Measurements from ENCODE around the gene FHIT.

The FHIT gene

GRCh38 chr3:59845386-59845785 lies 1405.9 kb downstream of the FHIT start:
- H3K27ac Mint-ChIP-seq, result no peak overlapping the region
- ATAC-seq, result no peak

GRCh38 chr3:59843821-59844220 lies 1407.4 kb downstream of the FHIT start:
- ATAC-seq (no peak), DNase-seq (no peak)
- Mint-ChIP-seq H3K4me3 (no peak overlapping the region), H3K27ac (no peak overlapping the region), H3K4me1 (peaks cover 28% of the 10 kb centered on the region), H3K36me3 (ENCODE audit: low read depth) (peaks cover 4% of the 10 kb centered on the region), H3K27me3 (no peaks in the 10 kb centered on the region), H3K9me3 (peaks cover 10% of the 10 kb centered on the region)

More at GRCh38 chr3:59845386-59845785, 1405.9 kb downstream of the FHIT start:
- peaks cover 14% of the 10 kb centered on the region for H3K4me1 Mint-ChIP-seq
- peaks cover 10% of the 10 kb centered on the region for H3K9me3 Mint-ChIP-seq
- peaks cover 4% of the 10 kb centered on the region for H3K36me3 Mint-ChIP-seq (ENCODE audit: low read depth)
- no peak for DNase-seq
- no peaks in the 10 kb centered on the region for H3K27me3 Mint-ChIP-seq
- no peak overlapping the region for H3K4me3 Mint-ChIP-seq

DNA sequence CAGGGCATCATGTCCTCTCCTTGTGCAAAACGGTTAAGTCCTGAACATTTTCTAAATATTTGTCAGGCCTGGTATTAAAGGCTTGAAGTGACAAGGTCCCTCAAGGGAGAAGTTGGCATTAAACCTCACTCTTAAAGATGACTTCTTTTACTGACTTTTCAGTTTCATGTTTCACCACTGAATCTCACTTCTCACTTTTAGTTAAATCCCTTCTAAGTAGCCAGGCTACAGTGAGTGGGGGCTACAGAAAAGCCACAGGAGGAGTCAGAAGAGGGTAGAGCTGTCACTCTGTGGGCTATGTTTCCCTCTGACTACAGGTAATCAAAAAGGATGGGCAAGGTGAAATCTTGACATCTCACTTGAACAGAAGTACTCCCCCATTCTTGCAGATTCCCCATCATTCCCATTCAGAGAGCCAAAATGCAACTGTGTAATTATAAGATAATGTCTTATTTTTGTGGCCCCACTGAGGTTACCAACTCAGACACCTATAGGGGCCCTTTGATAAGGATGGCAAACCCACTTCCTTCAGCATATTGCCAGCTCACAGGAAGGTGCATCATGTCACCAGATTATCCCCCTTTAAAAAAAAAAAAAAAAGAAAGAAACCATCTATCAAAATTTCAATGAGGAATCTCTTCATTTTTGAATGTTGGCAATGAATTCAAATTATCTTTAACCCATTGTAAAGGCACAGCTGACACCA lies 1411.3 kb downstream of the FHIT start:
- Mint-ChIP-seq H3K27me3 (no peaks in the 10 kb centered on the region), H3K9me3 (peaks cover 6% of the 10 kb centered on the region), H3K4me1 (peaks cover 31% of the 10 kb centered on the region), H3K4me3 (peak overlapping the region; percentile 2), H3K36me3 (ENCODE audit: low read depth) (no peaks in the 10 kb centered on the region), H3K27ac (peak overlapping the region; percentile 38)
- ATAC-seq, result peak; percentile 96
- peak; percentile 18 for DNase-seq

DNA sequence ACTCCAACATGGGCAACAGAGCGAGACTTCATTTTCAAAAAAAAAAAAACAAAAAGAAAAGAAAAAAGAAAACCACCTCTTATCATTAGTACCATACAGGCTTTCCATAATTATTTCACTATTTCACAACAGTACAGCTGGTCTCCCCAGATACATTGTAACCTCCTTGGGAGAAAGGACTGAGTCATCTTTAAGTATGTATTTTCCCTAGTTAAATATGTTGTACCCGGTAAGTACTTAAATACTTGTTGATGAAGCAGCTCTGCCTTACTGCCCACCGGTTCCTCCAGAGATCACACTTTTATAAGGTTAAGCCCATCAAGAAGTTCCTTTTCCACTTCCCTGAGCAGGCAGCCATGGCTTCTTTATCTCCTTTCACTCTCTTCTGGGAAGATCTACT lies 1412.0 kb downstream of the FHIT start:
- peak overlapping the region; percentile 38 for H3K27ac Mint-ChIP-seq
- H3K9me3 Mint-ChIP-seq, result peaks cover 9% of the 10 kb centered on the region
- ATAC-seq, result no peak

GRCh38 chr3:59836531-59836930 lies 1414.7 kb downstream of the FHIT start:
- ATAC-seq (no peak), DNase-seq (no peak)
- Mint-ChIP-seq H3K27me3 (no peaks in the 10 kb centered on the region), H3K9me3 (peaks cover 12% of the 10 kb centered on the region), H3K4me3 (no peak overlapping the region), H3K27ac (no peak overlapping the region), H3K36me3 (ENCODE audit: low read depth) (no peaks in the 10 kb centered on the region), H3K4me1 (peaks cover 26% of the 10 kb centered on the region)

More for the DNA sequence above, 1412.0 kb downstream of the FHIT start:
- no peaks in the 10 kb centered on the region for H3K27me3 Mint-ChIP-seq
- peaks cover 31% of the 10 kb centered on the region for H3K4me1 Mint-ChIP-seq
- H3K4me3 Mint-ChIP-seq, result peak overlapping the region; percentile 2
- no peak for DNase-seq
- H3K36me3 Mint-ChIP-seq (ENCODE audit: low read depth), result no peaks in the 10 kb centered on the region

GRCh38 chr3:59832702-59833101 lies 1418.5 kb downstream of the FHIT start:
- peaks cover 12% of the 10 kb centered on the region for H3K9me3 Mint-ChIP-seq
- no peaks in the 10 kb centered on the region for H3K4me1 Mint-ChIP-seq

GRCh38 chr3:59832241-59832640 lies 1419.0 kb downstream of the FHIT start:
- no peak for ATAC-seq
- Mint-ChIP-seq H3K36me3 (ENCODE audit: low read depth) (no peaks in the 10 kb centered on the region), H3K27ac (no peak overlapping the region), H3K27me3 (no peaks in the 10 kb centered on the region), H3K9me3 (peaks cover 12% of the 10 kb centered on the region), H3K4me3 (no peak overlapping the region), H3K4me1 (no peaks in the 10 kb centered on the region)
- no peak for DNase-seq

More at GRCh38 chr3:59832702-59833101, 1418.5 kb downstream of the FHIT start:
- no peak for ATAC-seq
- H3K27ac Mint-ChIP-seq, result no peak overlapping the region
- no peak overlapping the region for H3K4me3 Mint-ChIP-seq
- H3K27me3 Mint-ChIP-seq, result no peaks in the 10 kb centered on the region
- no peak for DNase-seq
- no peaks in the 10 kb centered on the region for H3K36me3 Mint-ChIP-seq (ENCODE audit: low read depth)

DNA sequence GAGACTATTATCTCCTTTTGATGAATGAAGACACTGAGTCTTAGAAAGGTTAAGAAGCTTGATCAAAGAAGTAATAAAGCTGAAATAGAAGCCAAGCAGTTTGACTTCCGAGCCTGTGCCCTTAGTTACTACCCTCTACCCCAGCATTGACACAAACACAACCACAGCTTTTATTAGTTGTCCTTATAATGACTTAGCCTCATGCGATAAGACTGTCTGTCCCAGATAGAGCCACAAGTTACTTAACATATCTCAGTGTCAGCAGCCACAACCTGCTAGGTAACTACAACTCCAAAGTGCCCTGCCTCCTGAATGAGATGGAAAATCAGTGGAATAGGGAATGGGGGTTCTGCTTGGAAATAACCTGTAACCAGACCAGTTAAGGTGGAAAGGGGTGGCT lies 1419.9 kb downstream of the FHIT start:
- H3K27me3 Mint-ChIP-seq, result no peaks in the 10 kb centered on the region
- H3K9me3 Mint-ChIP-seq, result peaks cover 12% of the 10 kb centered on the region
- no peak overlapping the region for H3K4me3 Mint-ChIP-seq
- H3K36me3 Mint-ChIP-seq (ENCODE audit: low read depth), result no peaks in the 10 kb centered on the region
- H3K4me1 Mint-ChIP-seq, result no peaks in the 10 kb centered on the region
- no peak for ATAC-seq
- DNase-seq, result no peak
- no peak overlapping the region for H3K27ac Mint-ChIP-seq

GRCh38 chr3:59829527-59829926 lies 1421.7 kb downstream of the FHIT start:
- no peaks in the 10 kb centered on the region for H3K27me3 Mint-ChIP-seq
- no peaks in the 10 kb centered on the region for H3K4me1 Mint-ChIP-seq
- no peak overlapping the region for H3K27ac Mint-ChIP-seq
- DNase-seq, result no peak
- H3K9me3 Mint-ChIP-seq, result peaks cover 4% of the 10 kb centered on the region
- no peak for ATAC-seq
- no peak overlapping the region for H3K4me3 Mint-ChIP-seq
- no peaks in the 10 kb centered on the region for H3K36me3 Mint-ChIP-seq (ENCODE audit: low read depth)

DNA sequence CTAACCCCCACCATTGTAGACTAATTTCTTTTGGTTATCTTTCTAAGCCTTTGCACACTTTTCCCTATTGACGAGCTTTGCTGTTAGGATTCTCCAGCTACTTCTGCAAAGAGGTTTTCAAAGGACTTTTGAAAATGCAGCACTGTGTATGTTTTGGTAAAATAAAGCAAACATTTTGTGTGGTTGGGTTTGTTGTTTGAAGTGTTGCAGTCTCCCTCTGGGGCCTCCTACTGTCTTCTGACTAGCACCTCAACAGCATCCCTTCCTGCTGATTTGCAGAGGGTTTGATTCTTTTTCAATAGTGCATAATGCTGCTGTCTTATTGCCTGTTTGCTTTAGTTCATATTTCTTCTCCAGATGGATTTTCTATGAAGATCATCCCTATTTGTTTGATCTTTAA lies 1426.4 kb downstream of the FHIT start:
- Mint-ChIP-seq H3K27me3 (no peaks in the 10 kb centered on the region), H3K9me3 (no peaks in the 10 kb centered on the region), H3K36me3 (ENCODE audit: low read depth) (no peaks in the 10 kb centered on the region), H3K4me3 (no peak overlapping the region), H3K27ac (no peak overlapping the region), H3K4me1 (peaks cover 6% of the 10 kb centered on the region)
- ATAC-seq (no peak), DNase-seq (no peak)

DNA sequence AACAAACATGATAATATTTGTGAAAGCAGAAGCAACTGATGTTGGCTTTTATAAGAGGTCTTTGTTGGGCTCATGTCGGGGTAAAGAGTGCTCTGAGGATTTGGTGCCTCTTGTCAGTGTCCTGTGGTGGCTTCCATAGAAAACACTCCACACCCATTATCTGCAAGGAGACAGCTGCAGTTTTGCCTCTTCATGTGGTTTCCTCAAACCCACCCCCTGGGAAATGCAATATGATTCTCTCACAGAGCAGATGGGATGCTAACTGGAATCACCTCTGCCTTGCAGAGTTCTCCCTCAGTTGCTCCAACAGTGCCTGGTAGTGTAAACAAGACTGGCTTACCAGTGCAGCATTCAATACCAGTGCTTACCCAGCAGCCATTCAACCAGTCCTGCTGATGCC lies 1430.0 kb downstream of the FHIT start:
- Mint-ChIP-seq H3K4me3 (no peak overlapping the region), H3K36me3 (ENCODE audit: low read depth) (no peaks in the 10 kb centered on the region), H3K27me3 (no peaks in the 10 kb centered on the region), H3K9me3 (no peaks in the 10 kb centered on the region), H3K4me1 (peaks cover 6% of the 10 kb centered on the region), H3K27ac (no peak overlapping the region)
- no peak for ATAC-seq
- DNase-seq, result no peak

- Mint-ChIP-seq H3K4me3 (no peak overlapping the region), H3K27ac (no peak overlapping the region), H3K36me3 (ENCODE audit: low read depth) (no peaks in the 10 kb centered on the region), H3K4me1 (peaks cover 6% of the 10 kb centered on the region), H3K9me3 (no peaks in the 10 kb centered on the region), H3K27me3 (no peaks in the 10 kb centered on the region)
- ATAC-seq (peak; percentile 82), DNase-seq (no peak)
Observed at GRCh38 chr3:59820352-59820934, 1430.8 kb downstream of the FHIT start.

GRCh38 chr3:59818919-59819300 lies 1432.3 kb downstream of the FHIT start:
- Mint-ChIP-seq H3K9me3 (no peaks in the 10 kb centered on the region), H3K27ac (no peak overlapping the region), H3K4me3 (no peak overlapping the region), H3K27me3 (no peaks in the 10 kb centered on the region), H3K4me1 (peaks cover 6% of the 10 kb centered on the region), H3K36me3 (ENCODE audit: low read depth) (no peaks in the 10 kb centered on the region)
- DNase-seq (no peak), ATAC-seq (no peak)

DNA sequence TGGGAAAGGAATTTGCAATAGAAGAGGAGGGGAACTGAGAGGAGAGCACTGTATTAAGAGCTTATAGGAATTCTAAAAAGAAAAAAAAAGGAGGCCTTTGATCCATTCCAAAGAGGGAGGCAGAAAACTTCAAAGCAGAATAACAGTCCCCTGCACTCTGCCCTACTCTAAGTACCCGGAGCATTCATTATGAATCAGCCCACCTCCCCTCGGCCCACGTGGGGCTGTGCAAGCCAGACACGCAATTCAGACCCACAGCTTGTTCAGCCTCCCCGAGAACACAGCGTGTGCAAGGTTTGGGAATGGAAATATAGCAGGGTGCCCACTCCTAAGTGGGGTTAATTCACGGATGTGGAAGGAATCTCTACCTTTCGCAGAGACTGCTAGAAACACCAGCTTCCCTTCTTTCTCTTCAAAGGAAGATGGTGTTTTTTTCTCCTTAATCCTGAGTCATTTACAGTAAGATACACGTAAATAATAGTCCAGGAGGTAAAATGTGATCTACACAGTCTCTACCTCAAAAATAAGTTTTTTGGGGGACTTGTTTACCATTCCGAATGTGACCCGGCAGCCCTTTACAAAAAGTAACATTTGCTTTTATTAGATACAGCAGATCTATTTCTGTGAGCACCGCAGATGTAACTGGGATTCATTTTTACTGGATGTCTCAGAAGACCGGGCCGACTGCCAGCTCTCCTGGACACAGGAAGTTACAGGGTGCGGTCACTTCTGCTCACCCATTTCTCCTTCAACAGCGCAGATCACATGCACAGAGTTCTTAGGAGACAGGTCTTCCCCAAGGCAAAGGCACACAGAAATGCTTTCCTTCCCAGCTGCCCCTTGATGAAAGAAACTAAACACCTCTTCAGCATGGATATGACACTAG lies 1433.0 kb downstream of the FHIT start:
- ATAC-seq (no peak), DNase-seq (no peak)
- no peaks in the 10 kb centered on the region for H3K36me3 Mint-ChIP-seq (ENCODE audit: low read depth)
- H3K4me1 Mint-ChIP-seq, result peaks cover 6% of the 10 kb centered on the region
- no peaks in the 10 kb centered on the region for H3K9me3 Mint-ChIP-seq
- no peak overlapping the region for H3K27ac Mint-ChIP-seq
- H3K4me3 Mint-ChIP-seq, result no peak overlapping the region
- H3K27me3 Mint-ChIP-seq, result no peaks in the 10 kb centered on the region

DNA sequence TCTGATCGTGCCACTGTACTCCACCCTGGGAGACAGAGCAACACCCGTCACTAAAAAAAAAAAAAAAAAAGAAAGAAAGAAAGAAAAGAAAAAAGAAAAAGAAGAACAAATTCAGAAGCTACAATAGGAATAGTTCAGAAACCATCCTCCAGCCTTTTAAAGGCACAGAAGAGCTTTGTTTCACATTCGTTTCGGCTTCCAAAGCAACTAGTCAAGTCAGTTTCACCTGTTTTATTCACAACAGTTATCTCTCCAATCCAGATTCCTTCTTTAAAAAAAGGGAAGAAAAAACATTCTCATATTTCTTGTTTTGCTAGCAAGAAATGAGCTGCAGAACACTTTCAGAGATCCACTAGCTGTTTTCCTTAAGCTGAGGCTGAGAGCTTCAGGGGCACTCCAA lies 1433.7 kb downstream of the FHIT start:
- DNase-seq, result no peak
- Mint-ChIP-seq H3K36me3 (ENCODE audit: low read depth) (no peaks in the 10 kb centered on the region), H3K4me1 (peaks cover 6% of the 10 kb centered on the region), H3K27me3 (no peaks in the 10 kb centered on the region), H3K27ac (no peak overlapping the region), H3K4me3 (no peak overlapping the region), H3K9me3 (no peaks in the 10 kb centered on the region)
- ATAC-seq, result no peak
